GM23338 (cell line): ENCODE data around the gene CLNK. TPM values are rescaled to one million over a fixed set of nuclear protein-coding genes. Genes with fewer than 3 reads are reported as not detected.

Experiments
- ATAC-seq: fragments of 200-7000 bp; cut with Tn5 transposase; 3 replicates; pipeline ENCODE4 v1.9.1; 2020
- DNase-seq: peaks from one replicate; pipeline ENCODE4 v3.0.0-alpha.2; 2015; ENCODE audit warnings: low spot score
- H2AFZ ChIP-seq: fragments of 200-600 bp; sonication (generic); 2 replicates; pipeline ENCODE4 v1.8.0; 2016; ENCODE audit warnings: antibody characterized with exemption, mild to moderate bottlenecking, moderate library complexity
- H3F3A ChIP-seq: fragments of 200-600 bp; sonication (generic); replicated peaks from 2 replicates; pipeline ENCODE4 v1.8.0; 2017; ENCODE audit warnings: antibody characterized with exemption, mixed run types, low read depth
- H3K27ac ChIP-seq: fragments of 200-600 bp; sonication (generic); 2 replicates; pipeline ENCODE4 v1.6.1; 2016; ENCODE audit warnings: low read depth
- H3K27me3 ChIP-seq: fragments of 200-600 bp; sonication (generic); 2 replicates; pipeline ENCODE4 v1.8.0; 2016; ENCODE audit warnings: mild to moderate bottlenecking, mixed run types, moderate library complexity; ENCODE audit not compliant: insufficient read depth
- H3K36me3 ChIP-seq: fragments of 200-600 bp; sonication (generic); 2 replicates; pipeline ENCODE4 v1.8.0; 2016; ENCODE audit warnings: mild to moderate bottlenecking; ENCODE audit not compliant: insufficient read depth
- H3K4me1 ChIP-seq: fragments of 200-600 bp; sonication (generic); 2 replicates; pipeline ENCODE4 v1.8.0; 2016; ENCODE audit warnings: mild to moderate bottlenecking, moderate library complexity; ENCODE audit not compliant: insufficient read depth
- H3K4me2 ChIP-seq: fragments of 200-600 bp; sonication (generic); 2 replicates; pipeline ENCODE4 v1.7.1; 2017; ENCODE audit warnings: mixed run types
- H3K4me3 ChIP-seq: fragments of 200-600 bp; sonication (generic); 2 replicates; pipeline ENCODE4 v1.6.1; 2016; ENCODE audit warnings: mixed run types
- H3K79me2 ChIP-seq: fragments of 200-600 bp; sonication (generic); replicated peaks from 2 replicates; pipeline ENCODE4 v1.8.0; 2017; ENCODE audit warnings: mild to moderate bottlenecking; ENCODE audit not compliant: insufficient read depth
- H3K9me2 ChIP-seq: fragments of 200-600 bp; sonication (generic); 2 replicates; pipeline ENCODE4 v1.8.0; 2017; ENCODE audit not compliant: insufficient read depth
- H4K20me1 ChIP-seq: fragments of 200-600 bp; sonication (generic); replicated peaks from 2 replicates; pipeline ENCODE4 v1.8.0; 2017; ENCODE audit warnings: mild to moderate bottlenecking; ENCODE audit not compliant: insufficient read depth
- H3K27ac Mint-ChIP-seq: 2 replicates; pipeline ENCODE4 v1.8.0; 2020; ENCODE audit warnings: inconsistent platforms, mild to moderate bottlenecking, moderate library complexity, mixed read lengths
- H3K27me3 Mint-ChIP-seq: 3 replicates; pipeline ENCODE4 v1.8.0; 2022; ENCODE audit warnings: low read depth, mild to moderate bottlenecking, moderate library complexity, mixed read lengths, inconsistent platforms; ENCODE audit not compliant: insufficient read depth, poor library complexity
- H3K36me3 Mint-ChIP-seq: 3 replicates; pipeline ENCODE4 v1.8.0; 2021; ENCODE audit warnings: low read depth, mild to moderate bottlenecking, inconsistent platforms, moderate library complexity, mixed read lengths
- H3K4me1 Mint-ChIP-seq: 3 replicates; pipeline ENCODE4 v1.8.0; 2020; ENCODE audit warnings: mild to moderate bottlenecking, inconsistent platforms, mixed read lengths
- H3K4me3 Mint-ChIP-seq: 3 replicates; pipeline ENCODE4 v1.8.0; 2021; ENCODE audit warnings: moderate library complexity, mild to moderate bottlenecking, inconsistent platforms, mixed read lengths
- H3K9me3 Mint-ChIP-seq: 3 replicates; pipeline ENCODE4 v1.8.0; 2020; ENCODE audit warnings: moderate library complexity, mild to moderate bottlenecking, inconsistent platforms, mixed read lengths
- CREB1 ChIP-seq: fragments of 250-450 bp; sonication (Bioruptor Pico); IDR thresholded peaks from 2 replicates; pipeline ENCODE4 v1.5.0; 2020; ENCODE audit warnings: low read depth, mild to moderate bottlenecking, moderate library complexity
- EZH2 ChIP-seq: fragments of 200-600 bp; sonication (generic); IDR thresholded peaks from one replicate; pipeline ENCODE4 v1.8.0; 2017; ENCODE audit warnings: antibody characterized with exemption, mild to moderate bottlenecking, low read depth; ENCODE audit not compliant: unreplicated experiment
- EZH2phosphoT487 ChIP-seq: fragments of 200-600 bp; sonication (generic); IDR thresholded peaks from one replicate; pipeline ENCODE4 v1.8.1; 2018; ENCODE audit warnings: antibody characterized with exemption; ENCODE audit not compliant: unreplicated experiment
- JUNB ChIP-seq: IDR thresholded peaks from one replicate; pipeline ENCODE4 v1.6.1; 2016; ENCODE audit warnings: antibody characterized with exemption; ENCODE audit not compliant: unreplicated experiment
- NANOG ChIP-seq: IDR thresholded peaks from 2 replicates; pipeline ENCODE4 v1.6.1; 2016; ENCODE audit warnings: antibody characterized with exemption, borderline replicate concordance
- POLR2AphosphoS5 ChIP-seq: IDR thresholded peaks from 2 replicates; pipeline ENCODE4 v1.6.1; 2016; ENCODE audit warnings: antibody characterized with exemption, low read depth
- STAT1 ChIP-seq: IDR thresholded peaks from one replicate; pipeline ENCODE4 v1.6.1; 2016; ENCODE audit warnings: antibody characterized with exemption; ENCODE audit not compliant: unreplicated experiment
- ZNF114 ChIP-seq: fragments of 250-450 bp; sonication (Bioruptor Pico); IDR thresholded peaks from 2 replicates; pipeline ENCODE4 v1.5.0; 2020; ENCODE audit warnings: mild to moderate bottlenecking, moderate library complexity
- ZNF331 ChIP-seq: fragments of 250-450 bp; sonication (Bioruptor Pico); IDR thresholded peaks from 2 replicates; pipeline ENCODE4 v1.5.0; 2020; ENCODE audit warnings: low read depth, mild to moderate bottlenecking, moderate library complexity
- polyA plus RNA-seq: library from polyadenylated mRNA; unstranded; fragments of >200 nt; fragmentation: Nextera tagmentation; extraction: Ambion mirVana; gene quantifications from 2 replicates; pipeline ENCODE4 v1.2.1, GENCODE V29; 2016
- total RNA-seq: library from RNA; depleted of rRNA; stranded (reverse); fragments of >200 nt; shearing (Covaris generic); gene quantifications from 2 replicates; pipeline ENCODE4 v1.2.3, GENCODE V29; 2014
- TF ChIP-seq, protein P1 (sequence below): IDR thresholded peaks from one replicate; pipeline ENCODE4 v1.6.1; 2018; ENCODE audit warnings: antibody characterized with exemption; ENCODE audit not compliant: unreplicated experiment
- TF ChIP-seq, protein P2 (sequence below), 2 experiments: fragments of 200-600 bp in 1 of 2; sonication (generic) in 1 of 2; conservative IDR thresholded peaks; 2 replicates each; pipeline versions ENCODE4 v1.5.1 to v1.6.1; 2016 to 2017; ENCODE audit warnings: antibody characterized with exemption in 2 of 2, low read depth in 2 of 2, mild to moderate bottlenecking in 2 of 2, moderate library complexity in 1 of 2
- TF ChIP-seq, protein P3 (sequence below): fragments of 250-450 bp; sonication (Bioruptor Pico); IDR thresholded peaks from 2 replicates; pipeline ENCODE4 v1.5.0; 2020; ENCODE audit warnings: mild to moderate bottlenecking, moderate library complexity

The CLNK gene
- total and polyA plus RNA-seq, 2 experiments from 2014 or later: not detected

DNA sequence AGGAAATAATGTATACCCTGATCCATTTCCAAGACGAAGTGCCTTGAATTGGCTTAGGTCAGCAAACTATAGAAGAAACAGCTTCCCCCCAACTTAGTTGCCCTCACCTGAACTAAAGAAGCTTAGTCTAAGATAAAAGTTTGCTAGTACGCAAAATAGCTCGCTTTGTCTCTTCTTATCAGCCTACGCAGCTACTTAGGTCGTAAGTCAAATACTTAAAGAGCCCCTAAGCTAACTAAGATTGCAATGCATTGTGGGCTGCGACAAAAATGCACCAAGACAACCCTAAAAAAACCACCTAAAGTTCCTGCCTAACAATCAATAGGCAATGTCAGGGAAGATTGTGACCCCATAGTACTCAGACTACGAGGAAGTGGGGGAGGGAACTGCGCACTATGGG, 12.8 kb downstream of the CLNK start (continued):
- TF ChIP-seq, protein P1, sequence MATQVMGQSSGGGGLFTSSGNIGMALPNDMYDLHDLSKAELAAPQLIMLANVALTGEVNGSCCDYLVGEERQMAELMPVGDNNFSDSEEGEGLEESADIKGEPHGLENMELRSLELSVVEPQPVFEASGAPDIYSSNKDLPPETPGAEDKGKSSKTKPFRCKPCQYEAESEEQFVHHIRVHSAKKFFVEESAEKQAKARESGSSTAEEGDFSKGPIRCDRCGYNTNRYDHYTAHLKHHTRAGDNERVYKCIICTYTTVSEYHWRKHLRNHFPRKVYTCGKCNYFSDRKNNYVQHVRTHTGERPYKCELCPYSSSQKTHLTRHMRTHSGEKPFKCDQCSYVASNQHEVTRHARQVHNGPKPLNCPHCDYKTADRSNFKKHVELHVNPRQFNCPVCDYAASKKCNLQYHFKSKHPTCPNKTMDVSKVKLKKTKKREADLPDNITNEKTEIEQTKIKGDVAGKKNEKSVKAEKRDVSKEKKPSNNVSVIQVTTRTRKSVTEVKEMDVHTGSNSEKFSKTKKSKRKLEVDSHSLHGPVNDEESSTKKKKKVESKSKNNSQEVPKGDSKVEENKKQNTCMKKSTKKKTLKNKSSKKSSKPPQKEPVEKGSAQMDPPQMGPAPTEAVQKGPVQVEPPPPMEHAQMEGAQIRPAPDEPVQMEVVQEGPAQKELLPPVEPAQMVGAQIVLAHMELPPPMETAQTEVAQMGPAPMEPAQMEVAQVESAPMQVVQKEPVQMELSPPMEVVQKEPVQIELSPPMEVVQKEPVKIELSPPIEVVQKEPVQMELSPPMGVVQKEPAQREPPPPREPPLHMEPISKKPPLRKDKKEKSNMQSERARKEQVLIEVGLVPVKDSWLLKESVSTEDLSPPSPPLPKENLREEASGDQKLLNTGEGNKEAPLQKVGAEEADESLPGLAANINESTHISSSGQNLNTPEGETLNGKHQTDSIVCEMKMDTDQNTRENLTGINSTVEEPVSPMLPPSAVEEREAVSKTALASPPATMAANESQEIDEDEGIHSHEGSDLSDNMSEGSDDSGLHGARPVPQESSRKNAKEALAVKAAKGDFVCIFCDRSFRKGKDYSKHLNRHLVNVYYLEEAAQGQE: no peak
- TF ChIP-seq, protein P2, sequence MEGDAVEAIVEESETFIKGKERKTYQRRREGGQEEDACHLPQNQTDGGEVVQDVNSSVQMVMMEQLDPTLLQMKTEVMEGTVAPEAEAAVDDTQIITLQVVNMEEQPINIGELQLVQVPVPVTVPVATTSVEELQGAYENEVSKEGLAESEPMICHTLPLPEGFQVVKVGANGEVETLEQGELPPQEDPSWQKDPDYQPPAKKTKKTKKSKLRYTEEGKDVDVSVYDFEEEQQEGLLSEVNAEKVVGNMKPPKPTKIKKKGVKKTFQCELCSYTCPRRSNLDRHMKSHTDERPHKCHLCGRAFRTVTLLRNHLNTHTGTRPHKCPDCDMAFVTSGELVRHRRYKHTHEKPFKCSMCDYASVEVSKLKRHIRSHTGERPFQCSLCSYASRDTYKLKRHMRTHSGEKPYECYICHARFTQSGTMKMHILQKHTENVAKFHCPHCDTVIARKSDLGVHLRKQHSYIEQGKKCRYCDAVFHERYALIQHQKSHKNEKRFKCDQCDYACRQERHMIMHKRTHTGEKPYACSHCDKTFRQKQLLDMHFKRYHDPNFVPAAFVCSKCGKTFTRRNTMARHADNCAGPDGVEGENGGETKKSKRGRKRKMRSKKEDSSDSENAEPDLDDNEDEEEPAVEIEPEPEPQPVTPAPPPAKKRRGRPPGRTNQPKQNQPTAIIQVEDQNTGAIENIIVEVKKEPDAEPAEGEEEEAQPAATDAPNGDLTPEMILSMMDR (conservative IDR thresholded peaks at IDR 0.05; ENCODE audit: low read depth in 2 of 2): no peak
- TF ChIP-seq EZH2phosphoT487: no peak
- TF ChIP-seq NANOG: no peak
- TF ChIP-seq CREB1 (CRISPR knock-in tag): no peak
- TF ChIP-seq ZNF114 (CRISPR knock-in tag): no peak
- TF ChIP-seq ZNF331 (CRISPR knock-in tag): no peak

DNA sequence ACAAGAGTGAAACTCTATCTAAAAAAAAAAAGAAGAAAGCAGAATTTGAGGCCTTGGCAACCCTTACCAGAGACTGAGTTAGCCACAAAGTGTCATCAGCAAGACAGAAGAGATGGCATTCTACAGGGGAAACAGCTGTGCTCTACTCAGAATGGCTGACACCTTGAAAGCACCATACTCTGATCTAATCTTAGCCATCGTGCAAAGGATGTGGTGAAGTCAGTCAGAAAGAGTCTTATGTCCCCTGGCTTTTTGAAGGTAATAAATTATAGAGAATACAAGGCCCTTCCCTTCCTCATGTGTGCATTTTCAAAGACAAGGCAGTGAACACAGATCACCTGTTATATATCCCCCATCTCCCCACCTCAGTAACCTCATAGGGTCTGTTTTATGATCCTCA, 13.2 kb downstream of the CLNK start:
- H3K9me2 ChIP-seq: no peaks in the 10 kb centered on the region
- no peaks in the 10 kb centered on the region for H3K27me3 ChIP-seq
- Mint-ChIP-seq H3K27ac (no peak overlapping the region), H3K4me1 (no peaks in the 10 kb centered on the region), H3K9me3 (no peaks in the 10 kb centered on the region), H3K36me3 (no peaks in the 10 kb centered on the region), H3K4me3 (no peak overlapping the region), H3K27me3 (peaks cover under 1% of the 10 kb centered on the region)
- H2AFZ ChIP-seq: no peak overlapping the region
- no peaks in the 10 kb centered on the region for H3K79me2 ChIP-seq
- no peak overlapping the region for H3K4me2 ChIP-seq
- no peak for DNase-seq
- no peaks in the 10 kb centered on the region for H3K36me3 ChIP-seq
- no peak overlapping the region for H3K27ac ChIP-seq
- ATAC-seq: no peak
- no peaks in the 10 kb centered on the region for H3K4me1 ChIP-seq
- no peak overlapping the region for H3K4me3 ChIP-seq
- H4K20me1 ChIP-seq: no peaks in the 10 kb centered on the region
- H3F3A ChIP-seq: no peaks in the 10 kb centered on the region
- TF ChIP-seq, protein P3, sequence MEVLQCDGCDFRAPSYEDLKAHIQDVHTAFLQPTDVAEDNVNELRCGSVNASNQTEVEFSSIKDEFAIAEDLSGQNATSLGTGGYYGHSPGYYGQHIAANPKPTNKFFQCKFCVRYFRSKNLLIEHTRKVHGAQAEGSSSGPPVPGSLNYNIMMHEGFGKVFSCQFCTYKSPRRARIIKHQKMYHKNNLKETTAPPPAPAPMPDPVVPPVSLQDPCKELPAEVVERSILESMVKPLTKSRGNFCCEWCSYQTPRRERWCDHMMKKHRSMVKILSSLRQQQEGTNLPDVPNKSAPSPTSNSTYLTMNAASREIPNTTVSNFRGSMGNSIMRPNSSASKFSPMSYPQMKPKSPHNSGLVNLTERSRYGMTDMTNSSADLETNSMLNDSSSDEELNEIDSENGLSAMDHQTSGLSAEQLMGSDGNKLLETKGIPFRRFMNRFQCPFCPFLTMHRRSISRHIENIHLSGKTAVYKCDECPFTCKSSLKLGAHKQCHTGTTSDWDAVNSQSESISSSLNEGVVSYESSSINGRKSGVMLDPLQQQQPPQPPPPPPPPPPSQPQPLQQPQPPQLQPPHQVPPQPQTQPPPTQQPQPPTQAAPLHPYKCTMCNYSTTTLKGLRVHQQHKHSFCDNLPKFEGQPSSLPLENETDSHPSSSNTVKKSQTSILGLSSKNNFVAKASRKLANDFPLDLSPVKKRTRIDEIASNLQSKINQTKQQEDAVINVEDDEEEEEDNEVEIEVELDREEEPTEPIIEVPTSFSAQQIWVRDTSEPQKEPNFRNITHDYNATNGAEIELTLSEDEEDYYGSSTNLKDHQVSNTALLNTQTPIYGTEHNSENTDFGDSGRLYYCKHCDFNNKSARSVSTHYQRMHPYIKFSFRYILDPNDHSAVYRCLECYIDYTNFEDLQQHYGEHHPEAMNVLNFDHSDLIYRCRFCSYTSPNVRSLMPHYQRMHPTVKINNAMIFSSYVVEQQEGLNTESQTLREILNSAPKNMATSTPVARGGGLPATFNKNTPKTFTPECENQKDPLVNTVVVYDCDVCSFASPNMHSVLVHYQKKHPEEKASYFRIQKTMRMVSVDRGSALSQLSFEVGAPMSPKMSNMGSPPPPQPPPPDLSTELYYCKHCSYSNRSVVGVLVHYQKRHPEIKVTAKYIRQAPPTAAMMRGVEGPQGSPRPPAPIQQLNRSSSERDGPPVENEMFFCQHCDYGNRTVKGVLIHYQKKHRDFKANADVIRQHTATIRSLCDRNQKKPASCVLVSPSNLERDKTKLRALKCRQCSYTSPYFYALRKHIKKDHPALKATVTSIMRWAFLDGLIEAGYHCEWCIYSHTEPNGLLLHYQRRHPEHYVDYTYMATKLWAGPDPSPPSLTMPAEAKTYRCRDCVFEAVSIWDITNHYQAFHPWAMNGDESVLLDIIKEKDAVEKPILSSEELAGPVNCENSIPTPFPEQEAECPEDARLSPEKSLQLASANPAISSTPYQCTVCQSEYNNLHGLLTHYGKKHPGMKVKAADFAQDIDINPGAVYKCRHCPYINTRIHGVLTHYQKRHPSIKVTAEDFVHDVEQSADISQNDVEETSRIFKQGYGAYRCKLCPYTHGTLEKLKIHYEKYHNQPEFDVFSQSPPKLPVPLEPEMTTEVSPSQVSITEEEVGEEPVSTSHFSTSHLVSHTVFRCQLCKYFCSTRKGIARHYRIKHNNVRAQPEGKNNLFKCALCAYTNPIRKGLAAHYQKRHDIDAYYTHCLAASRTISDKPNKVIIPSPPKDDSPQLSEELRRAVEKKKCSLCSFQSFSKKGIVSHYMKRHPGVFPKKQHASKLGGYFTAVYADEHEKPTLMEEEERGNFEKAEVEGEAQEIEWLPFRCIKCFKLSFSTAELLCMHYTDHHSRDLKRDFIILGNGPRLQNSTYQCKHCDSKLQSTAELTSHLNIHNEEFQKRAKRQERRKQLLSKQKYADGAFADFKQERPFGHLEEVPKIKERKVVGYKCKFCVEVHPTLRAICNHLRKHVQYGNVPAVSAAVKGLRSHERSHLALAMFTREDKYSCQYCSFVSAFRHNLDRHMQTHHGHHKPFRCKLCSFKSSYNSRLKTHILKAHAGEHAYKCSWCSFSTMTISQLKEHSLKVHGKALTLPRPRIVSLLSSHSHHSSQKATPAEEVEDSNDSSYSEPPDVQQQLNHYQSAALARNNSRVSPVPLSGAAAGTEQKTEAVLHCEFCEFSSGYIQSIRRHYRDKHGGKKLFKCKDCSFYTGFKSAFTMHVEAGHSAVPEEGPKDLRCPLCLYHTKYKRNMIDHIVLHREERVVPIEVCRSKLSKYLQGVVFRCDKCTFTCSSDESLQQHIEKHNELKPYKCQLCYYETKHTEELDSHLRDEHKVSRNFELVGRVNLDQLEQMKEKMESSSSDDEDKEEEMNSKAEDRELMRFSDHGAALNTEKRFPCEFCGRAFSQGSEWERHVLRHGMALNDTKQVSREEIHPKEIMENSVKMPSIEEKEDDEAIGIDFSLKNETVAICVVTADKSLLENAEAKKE: no peak
- TF ChIP-seq ZNF331 (CRISPR knock-in tag) (no peak), EZH2 (no peak), POLR2AphosphoS5 (no peak), EZH2phosphoT487 (no peak), ZNF114 (CRISPR knock-in tag) (no peak), STAT1 (no peak), JUNB (no peak)
- TF ChIP-seq, protein P2 (conservative IDR thresholded peaks at IDR 0.05; ENCODE audit: low read depth in 2 of 2): no peak
